GM12873 (cell line): ENCODE results near the gene KIAA0930.

Experiments used
- TF ChIP-seq, protein P1 (sequence below): IDR thresholded peaks from 2 replicates; pipeline ENCODE4 v1.5.1; 2012; ENCODE audit warnings: low read depth, mild to moderate bottlenecking, moderate library complexity, low read length, control low read depth; ENCODE audit not compliant: insufficient read depth; ENCODE audit errors: missing control alignments

KIAA0930 gene

DNA sequence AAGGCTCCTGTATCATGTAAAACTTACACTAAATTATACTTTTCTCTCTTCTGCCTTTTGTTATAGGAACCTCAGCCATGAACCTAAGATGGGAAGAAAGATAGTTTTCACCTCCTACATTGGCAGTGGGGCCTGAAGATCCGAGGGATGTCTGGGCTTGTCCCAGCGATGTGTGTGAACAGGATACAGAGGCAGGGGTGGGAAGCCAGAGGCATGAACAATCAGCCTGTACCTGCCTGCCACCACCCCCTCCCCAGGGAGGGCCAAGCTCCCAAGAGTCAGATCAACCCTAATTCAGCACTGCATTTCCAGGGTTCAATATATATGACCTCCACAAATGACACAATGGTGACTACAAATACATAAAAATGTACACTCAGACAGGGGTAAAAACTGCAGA is 9.4 kb downstream of the KIAA0930 start:
- TF ChIP-seq, protein P1, sequence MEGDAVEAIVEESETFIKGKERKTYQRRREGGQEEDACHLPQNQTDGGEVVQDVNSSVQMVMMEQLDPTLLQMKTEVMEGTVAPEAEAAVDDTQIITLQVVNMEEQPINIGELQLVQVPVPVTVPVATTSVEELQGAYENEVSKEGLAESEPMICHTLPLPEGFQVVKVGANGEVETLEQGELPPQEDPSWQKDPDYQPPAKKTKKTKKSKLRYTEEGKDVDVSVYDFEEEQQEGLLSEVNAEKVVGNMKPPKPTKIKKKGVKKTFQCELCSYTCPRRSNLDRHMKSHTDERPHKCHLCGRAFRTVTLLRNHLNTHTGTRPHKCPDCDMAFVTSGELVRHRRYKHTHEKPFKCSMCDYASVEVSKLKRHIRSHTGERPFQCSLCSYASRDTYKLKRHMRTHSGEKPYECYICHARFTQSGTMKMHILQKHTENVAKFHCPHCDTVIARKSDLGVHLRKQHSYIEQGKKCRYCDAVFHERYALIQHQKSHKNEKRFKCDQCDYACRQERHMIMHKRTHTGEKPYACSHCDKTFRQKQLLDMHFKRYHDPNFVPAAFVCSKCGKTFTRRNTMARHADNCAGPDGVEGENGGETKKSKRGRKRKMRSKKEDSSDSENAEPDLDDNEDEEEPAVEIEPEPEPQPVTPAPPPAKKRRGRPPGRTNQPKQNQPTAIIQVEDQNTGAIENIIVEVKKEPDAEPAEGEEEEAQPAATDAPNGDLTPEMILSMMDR, result no peak

DNA sequence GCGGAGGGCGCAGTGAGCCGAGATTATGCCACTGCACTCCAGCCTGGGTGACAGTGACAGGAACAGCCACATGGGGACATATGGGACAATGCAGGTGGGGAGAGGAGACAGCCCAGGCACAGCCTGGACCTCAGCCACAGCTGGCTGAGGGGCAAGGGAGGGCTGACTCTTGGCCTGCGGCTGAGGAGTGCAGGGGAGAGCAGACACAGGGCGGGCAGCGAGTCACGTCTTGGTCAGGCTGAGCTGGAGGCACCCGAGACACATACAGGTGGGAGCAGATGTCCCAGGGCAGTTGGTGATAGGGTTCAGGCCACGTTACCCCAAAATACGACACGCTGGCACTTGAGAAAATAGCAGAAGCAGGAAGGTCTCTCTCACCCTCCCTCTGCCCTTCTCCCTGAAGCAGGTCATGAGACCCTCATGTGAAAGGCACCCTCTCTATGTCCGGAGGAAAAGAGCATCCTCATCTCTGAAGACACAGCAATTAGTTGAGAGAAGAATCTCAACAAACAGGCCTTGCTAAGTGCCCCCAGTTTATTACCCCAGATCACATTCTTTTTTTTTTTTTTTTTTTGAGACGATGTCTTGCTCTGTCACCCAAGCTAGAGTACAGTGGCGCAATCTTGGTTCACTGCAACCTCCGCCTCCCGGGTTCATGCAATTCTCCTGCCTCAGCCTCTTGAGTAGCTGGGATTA is 10.5 kb downstream of the KIAA0930 start:
- TF ChIP-seq, protein P1, result no peak

DNA sequence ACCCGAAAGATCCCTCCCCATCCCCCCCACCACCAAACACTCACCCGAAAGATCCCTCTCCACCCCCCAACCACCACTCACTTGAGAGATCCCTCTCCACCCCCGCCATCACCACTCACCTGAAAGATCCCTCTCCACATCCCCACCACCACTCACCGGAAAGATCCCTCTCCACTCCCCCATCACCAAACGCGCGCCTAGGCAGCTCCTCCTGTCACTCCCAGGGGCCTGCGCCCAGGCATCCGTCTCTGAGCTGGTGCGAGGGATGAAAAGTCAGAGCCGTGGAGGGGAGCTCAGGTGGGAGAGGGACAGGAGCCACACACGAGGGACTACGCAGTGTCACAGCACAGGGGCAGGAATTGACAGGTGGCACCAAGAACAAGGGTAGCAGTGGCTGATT is 11.5 kb downstream of the KIAA0930 start:
- TF ChIP-seq, protein P1, result no peak

DNA sequence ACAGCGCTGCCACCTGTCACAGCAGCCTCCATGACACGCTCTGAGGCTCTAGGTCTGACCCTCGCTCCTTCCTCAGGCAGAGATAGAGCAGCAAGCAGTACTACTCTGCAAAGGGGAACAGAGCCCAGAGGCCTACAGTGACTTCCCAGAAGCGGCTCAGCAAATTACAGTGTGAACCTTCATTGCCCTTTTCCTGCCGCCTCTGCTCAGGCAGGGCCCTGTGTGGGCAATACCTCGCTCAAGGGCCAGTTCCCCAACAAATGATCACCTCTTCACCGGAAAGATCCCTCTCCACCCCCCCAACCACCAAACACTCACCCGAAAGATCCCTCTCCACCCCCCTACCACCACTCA is 12.3 kb downstream of the KIAA0930 start:
- TF ChIP-seq, protein P1, result no peak

DNA sequence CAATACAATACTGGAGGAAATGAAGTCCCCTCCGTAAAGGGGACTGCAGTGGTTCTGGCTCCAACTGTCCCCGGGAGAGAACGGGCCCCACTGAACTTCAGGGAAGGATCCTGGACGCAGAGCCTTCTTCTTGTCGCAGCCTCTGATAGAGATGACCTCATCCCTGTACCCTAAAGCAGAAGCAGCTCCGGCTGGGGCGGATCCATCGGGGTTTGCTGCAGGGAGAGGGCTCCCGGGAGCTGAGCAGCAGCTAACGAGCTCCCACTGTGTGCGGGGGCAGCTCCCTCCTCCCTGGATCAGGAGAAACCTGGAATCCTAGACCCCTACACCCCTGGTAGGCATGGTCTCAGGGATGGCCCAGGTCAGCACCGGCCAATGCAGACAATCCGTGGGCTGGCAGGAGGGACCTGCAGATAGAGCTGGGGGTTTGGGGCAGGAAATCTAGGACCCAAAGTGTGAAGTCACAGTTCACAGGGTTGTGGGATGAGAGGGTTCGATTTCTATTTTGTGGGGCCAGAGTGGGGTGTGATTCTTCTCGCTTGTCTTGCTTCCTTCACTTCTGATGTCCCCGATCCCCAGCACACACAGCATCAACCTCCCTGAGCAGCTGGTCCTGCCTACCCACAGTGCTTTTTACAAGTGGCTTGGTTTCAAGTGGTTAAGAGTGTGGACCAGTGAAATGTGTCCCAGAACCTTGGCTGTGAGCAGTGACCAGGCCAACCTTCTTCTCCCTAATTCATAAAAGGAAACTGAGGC is 12.9 kb downstream of the KIAA0930 start:
- TF ChIP-seq, protein P1, result no peak

DNA sequence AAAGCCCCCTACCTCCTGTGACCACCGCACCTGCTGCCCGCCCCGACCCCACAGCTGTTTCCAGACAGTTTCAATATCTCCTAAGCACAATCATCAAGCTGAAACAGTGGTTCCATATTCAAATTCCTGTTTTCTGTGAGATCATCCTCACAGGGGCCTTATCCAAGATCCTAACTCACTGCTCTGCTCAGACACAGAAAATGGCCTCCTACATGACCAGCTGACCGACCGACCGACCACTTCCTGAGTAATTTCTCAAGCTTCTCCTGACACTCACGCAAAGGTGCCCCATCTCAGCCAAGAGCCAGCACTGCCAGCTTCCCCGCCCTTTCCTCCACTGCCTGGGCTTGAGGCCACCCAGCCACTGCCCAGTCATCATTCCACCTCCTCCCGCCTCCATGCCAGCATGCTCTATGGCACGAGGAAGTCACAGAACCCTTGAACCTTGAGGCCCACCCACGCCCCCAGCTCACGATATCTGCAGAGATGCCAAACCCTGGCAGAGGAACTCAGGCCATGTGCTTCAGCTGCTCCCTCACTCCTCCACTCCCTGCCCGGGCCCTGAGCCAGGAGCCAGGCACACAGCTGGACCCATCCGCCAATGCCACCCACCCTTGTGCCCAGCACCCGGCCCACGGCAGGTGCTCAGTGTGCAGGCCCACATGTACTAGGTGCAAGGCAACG is 14.0 kb downstream of the KIAA0930 start:
- TF ChIP-seq, protein P1, result no peak
